IgD-negative memory B cell (primary cell): Measurements from ENCODE around the gene AMZ1. TPM values are rescaled to one million over a fixed set of nuclear protein-coding genes. Genes with fewer than 3 reads are reported as not detected.
A peak's percentile ranks its signal among the peaks of the same experiment; 100 is the strongest.
"Not testable (repeated sequence)": the region's sequence is repeated elsewhere in the genome, so short reads cannot be mapped to it uniquely, and the experiment has no call there.

Experiments
- H3K27ac Mint-ChIP-seq, 3 donors: one replicate each; pipeline ENCODE4 v1.8.0; 2020 to 2022; ENCODE audit warnings: mild to moderate bottlenecking in 3 of 3, mixed read lengths in 3 of 3, moderate library complexity in 1 of 3
- H3K27me3 Mint-ChIP-seq: one replicate; pipeline ENCODE4 v1.8.0; 2021; ENCODE audit warnings: mixed read lengths
- H3K36me3 Mint-ChIP-seq: one replicate; pipeline ENCODE4 v1.8.0; 2020; ENCODE audit warnings: mild to moderate bottlenecking, mixed read lengths
- H3K4me1 Mint-ChIP-seq, 3 donors: one replicate each; pipeline ENCODE4 v1.8.0; 2020 to 2022; ENCODE audit warnings: mixed read lengths in 3 of 3, mild to moderate bottlenecking in 1 of 3
- H3K4me3 Mint-ChIP-seq, 4 donors: one replicate each; pipeline ENCODE4 v1.8.0; 2020 to 2022; ENCODE audit warnings: mild to moderate bottlenecking in 4 of 4, mixed read lengths in 4 of 4, moderate library complexity in 3 of 4
- H3K9me3 Mint-ChIP-seq, 3 donors: one replicate each; pipeline ENCODE4 v1.8.0; 2020 to 2021; ENCODE audit warnings: mixed read lengths in 3 of 3, mild to moderate bottlenecking in 1 of 3
- polyA plus RNA-seq: library from polyadenylated mRNA; unstranded; fragments of 300-500 nt; fragmentation: Illumina TruSeq; gene quantifications from one replicate; pipeline ENCODE4 v1.2.3, GENCODE V29; 2021

Gene AMZ1
- polyA plus RNA-seq, 1 donor from 2014 or later = 1.9 TPM

DNA sequence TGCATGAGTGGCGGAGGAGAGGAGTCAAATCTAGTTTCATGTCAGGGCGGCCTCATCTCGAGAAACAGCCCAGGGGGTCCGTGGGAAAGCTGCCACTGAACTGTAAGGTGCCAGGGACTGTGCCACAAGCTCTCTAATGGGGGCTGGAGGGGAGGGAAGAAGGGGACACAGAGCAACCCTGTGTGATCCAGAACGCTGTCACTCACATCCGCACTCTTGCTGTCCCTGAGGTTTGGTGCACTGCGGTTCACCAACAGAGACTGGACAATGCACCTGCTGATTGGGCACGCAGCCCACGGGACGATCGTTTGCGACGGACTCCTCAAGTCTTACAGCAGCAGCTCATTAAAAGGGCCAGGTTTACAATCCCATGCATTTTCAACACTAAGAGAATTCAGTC lies 47.7 kb downstream of the AMZ1 start:
- H3K4me1 Mint-ChIP-seq = peaks cover 16 to 20% (median 18%) of the 10 kb centered on the region in 3 donors
- no peaks in the 10 kb centered on the region for H3K27me3 Mint-ChIP-seq
- peaks cover 6% of the 10 kb centered on the region for H3K36me3 Mint-ChIP-seq
- peak overlapping the region in 1 of 3 donors; percentile 93 for H3K27ac Mint-ChIP-seq
- no peaks in the 10 kb centered on the region for H3K9me3 Mint-ChIP-seq
- H3K4me3 Mint-ChIP-seq = no peak overlapping the region

DNA sequence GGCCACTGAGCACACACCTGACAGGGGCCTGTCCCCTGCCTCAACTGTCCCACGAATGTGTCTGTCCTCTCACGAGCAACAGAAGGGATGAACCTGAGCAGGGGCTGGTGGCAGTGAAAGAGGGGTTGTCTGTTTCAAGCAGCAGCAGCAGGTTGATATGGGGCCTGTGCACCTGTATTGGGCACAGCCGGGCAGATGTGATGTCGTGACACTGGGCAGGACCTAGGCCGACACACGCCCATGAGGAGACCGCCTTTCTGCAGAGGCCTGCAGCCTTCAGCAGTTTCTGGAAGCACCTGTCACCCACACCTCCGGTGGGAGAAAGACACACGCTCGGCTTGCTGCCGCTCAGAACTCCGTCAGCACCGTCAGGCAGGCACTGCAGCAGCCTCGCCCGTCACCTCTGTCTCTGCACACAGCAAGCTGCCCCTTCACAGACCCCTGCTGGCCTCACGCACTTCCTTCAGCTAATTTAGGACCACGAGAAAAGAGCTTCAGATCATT lies 48.5 kb downstream of the AMZ1 start:
- Mint-ChIP-seq H3K27ac (peak overlapping the region; percentile 18 to 93 (median 45)), H3K27me3 (no peaks in the 10 kb centered on the region), H3K4me3 (peak overlapping the region in 2 of 4 donors; percentile 77 to 88), H3K9me3 (no peaks in the 10 kb centered on the region), H3K36me3 (peaks cover 6% of the 10 kb centered on the region), H3K4me1 (peaks cover 18 to 20% (median 18%) of the 10 kb centered on the region in 3 donors)

DNA sequence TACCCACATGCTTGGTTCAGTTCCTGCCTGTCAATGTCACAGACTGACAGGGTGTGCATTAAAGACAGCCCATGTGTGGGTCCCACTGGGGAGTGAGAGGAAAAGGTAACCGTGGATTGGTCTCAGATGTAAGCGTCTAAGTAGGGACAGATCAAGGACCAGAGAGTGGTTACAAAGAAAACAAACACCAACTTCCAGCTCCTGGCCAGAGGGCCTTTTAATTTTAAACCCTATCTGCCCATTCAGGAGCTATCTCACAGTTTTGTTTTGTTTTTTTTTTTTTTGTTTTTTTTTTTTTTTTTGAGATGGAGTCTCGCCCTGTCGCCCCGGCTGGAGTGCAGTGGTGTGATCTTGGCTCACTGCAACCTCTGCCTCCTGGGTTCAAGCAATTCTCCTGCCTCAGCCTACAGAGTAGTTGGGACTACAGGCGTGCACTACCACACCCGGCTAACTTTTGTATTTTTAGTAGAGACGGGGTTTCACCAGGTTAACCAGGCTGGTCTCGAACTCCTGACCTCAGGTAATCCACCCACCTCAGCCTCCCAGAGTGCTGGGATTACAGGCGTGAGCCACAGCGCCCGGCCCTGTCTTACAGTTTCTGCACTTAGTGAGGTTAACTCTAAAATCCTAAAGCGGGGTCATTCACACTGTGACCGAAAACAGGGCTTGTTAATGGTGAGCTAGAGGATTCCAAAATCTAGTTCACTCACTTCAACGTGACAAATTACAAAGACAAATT lies 49.2 kb downstream of the AMZ1 start:
- not testable (repeated sequence) for H3K9me3 Mint-ChIP-seq, H3K36me3 Mint-ChIP-seq, H3K27me3 Mint-ChIP-seq
- peak overlapping the region in 1 of 3 donors; percentile 93 for H3K27ac Mint-ChIP-seq
- peaks cover 21 to 22% (median 21%) of the 10 kb centered on the region in 3 donors for H3K4me1 Mint-ChIP-seq
- H3K4me3 Mint-ChIP-seq = peak overlapping the region in 1 of 4 donors; percentile 88

DNA sequence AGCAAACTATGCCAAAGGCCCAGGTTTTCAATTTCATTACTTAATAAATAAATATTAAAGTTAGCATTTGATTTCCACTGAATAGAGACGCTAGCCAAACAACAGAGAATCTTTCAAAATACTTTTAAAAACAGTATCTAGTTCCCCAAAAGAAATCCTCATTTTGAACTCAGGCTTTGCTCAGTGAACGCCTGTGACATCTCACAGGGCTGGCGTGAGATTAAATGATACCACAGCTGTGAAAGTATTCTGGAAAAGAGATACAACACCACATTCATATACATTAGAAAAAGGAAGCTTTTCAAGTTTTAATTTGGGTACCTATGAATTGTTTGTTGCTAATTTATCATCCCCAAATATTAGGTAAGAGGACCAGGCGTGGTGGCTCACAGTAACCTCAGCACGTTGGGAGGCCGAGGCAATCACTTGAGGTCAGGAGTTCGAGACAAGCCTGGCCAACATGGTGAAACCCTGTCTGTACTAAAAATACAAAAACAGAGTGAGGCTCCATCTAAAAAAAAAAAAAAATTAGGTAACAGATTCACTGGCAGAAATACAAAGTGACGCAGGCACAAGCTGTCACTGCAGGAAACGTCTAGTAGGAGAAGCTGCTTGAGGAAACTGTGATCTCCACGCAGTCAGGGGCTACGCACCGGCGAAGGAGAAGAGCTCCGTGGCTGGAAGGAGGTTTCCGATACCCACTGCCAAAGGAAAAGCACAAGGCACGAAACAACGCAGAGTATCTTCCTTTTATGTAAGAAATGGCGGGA lies 50.0 kb downstream of the AMZ1 start:
- peak overlapping the region in 2 of 4 donors; percentile 17 to 69 for H3K4me3 Mint-ChIP-seq
- no peaks in the 10 kb centered on the region for H3K27me3 Mint-ChIP-seq
- no peaks in the 10 kb centered on the region for H3K9me3 Mint-ChIP-seq
- H3K4me1 Mint-ChIP-seq = peaks cover 21 to 28% (median 27%) of the 10 kb centered on the region in 3 donors
- peak overlapping the region in 2 of 3 donors; percentile 40 to 90 for H3K27ac Mint-ChIP-seq
- H3K36me3 Mint-ChIP-seq = peaks cover 4% of the 10 kb centered on the region

DNA sequence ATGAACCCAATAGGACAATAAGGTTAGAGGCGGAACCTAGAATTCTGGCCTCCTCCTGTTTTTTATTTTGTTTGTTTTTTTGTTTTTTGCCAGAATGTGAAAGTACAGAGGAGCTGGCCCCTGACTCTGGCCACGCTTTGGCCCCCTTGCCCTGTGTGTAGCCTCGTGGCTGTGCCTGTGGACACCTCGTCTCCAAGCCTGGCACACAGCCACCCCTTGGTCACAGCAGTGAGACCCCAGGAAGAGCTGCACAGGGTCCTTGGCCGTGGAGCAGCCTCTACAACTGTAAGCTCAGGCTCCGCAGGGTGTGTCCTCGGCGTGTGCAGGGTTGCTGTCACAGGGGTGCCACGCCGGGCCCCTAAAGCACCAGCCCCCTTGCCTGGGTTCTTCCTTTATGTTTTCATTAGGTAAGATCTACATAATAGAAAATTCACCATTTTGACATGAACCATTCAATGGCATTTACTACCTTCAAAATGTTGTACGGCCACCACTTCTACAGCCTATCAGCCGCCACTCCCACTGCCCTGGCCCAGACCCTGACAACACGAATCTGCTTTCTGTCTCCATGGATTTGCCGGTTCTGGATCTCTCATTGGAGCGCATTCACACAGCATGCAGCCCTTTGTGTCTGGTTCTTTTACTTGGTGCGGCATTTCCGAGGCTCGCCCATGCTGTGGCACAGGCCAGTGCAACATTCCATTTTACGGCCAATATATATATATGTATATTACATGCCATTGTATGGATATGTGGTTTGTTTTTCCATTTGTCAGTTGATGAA lies 51.0 kb downstream of the AMZ1 start:
- H3K9me3 Mint-ChIP-seq = no peaks in the 10 kb centered on the region
- peak overlapping the region in 1 of 3 donors; percentile 90 for H3K27ac Mint-ChIP-seq
- H3K36me3 Mint-ChIP-seq = peaks cover 4% of the 10 kb centered on the region
- H3K27me3 Mint-ChIP-seq = no peaks in the 10 kb centered on the region
- H3K4me1 Mint-ChIP-seq = peaks cover 15 to 27% (median 24%) of the 10 kb centered on the region in 3 donors
- H3K4me3 Mint-ChIP-seq = peak overlapping the region in 1 of 4 donors; percentile 3

DNA sequence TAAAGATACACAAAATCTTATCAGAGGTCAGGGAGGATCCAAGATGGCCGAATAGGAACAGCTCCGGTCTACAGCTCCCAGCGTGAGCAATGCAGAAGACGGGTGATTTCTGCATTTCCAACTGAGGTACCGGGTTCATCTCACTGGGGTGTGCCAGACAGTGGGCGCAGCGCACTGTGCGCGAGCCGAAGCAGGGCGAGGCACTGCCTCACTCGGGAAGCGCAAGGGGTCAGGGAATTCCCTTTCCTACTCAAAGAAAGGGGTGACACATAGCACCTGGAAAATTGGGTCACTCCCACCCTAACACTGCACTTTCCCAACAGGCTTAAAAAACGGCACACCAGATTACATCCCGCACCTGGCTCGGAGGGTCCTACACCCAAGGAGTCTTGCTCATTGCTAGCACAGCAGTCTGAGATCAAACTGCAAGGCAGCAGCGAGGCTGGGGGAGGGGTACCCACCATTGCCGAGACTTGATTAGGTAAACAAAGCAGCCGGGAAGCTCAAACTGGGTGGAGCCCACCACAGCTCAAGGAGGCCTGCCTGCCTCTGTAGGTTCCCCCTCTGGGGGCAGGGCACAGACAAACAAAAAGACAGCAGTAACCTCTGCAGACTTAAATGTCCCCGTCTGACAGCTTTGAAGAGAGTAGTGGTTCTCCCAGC lies 55.7 kb downstream of the AMZ1 start:
- not testable (repeated sequence) for H3K9me3 Mint-ChIP-seq, H3K36me3 Mint-ChIP-seq, H3K27ac Mint-ChIP-seq, H3K27me3 Mint-ChIP-seq
- Mint-ChIP-seq H3K4me3 (peak overlapping the region in 1 of 4 donors; percentile 23), H3K4me1 (peaks cover 4 to 22% (median 20%) of the 10 kb centered on the region in 3 donors)

DNA sequence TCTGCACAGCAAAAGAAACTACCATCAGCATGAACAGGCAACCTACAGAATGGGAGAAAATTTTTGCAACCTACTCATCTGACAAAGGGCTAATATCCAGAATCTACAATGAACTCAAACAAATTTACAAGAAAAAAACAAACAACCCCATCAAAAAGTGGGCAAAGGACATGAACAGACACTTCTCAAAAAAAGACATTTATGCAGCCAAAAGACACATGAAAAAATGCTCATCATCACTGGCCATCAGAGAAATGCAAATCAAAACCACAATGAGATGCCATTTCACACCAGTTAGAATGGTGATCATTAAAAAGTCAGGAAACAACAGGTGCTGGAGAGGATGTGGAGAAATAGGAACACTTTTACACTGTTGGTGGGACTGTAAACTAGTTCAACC lies 60.7 kb downstream of the AMZ1 start:
- H3K9me3 Mint-ChIP-seq, H3K27me3 Mint-ChIP-seq, H3K36me3 Mint-ChIP-seq, H3K4me3 Mint-ChIP-seq, H3K27ac Mint-ChIP-seq: not testable (repeated sequence)
- H3K4me1 Mint-ChIP-seq = peaks cover 10 to 27% (median 16%) of the 10 kb centered on the region in 3 donors

DNA sequence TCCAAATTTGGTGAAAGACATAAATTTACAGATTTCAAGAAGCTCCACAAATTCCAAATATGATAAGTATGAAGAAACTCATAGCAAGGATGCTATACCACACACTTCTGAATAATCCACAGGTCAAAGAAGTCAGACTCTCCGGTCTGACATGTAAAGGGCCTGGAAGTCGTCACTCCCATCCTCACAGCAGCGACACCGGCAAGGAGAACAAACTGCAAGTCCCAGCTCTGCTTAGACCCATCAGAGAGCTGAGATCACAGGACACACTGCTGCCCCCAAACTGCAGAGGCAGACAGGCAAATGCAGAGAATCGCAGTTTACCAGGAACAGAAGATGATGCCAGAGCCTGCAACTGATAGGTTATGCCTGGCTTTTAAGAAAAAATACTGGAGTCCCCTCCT lies 62.0 kb downstream of the AMZ1 start:
- H3K4me1 Mint-ChIP-seq = peaks cover 9 to 27% (median 14%) of the 10 kb centered on the region in 3 donors
- peaks cover 10% of the 10 kb centered on the region for H3K36me3 Mint-ChIP-seq
- H3K9me3 Mint-ChIP-seq = peaks cover 0 to 1% (median 1%) of the 10 kb centered on the region in 3 donors
- no peak overlapping the region for H3K4me3 Mint-ChIP-seq
- H3K27ac Mint-ChIP-seq = peak overlapping the region in 2 of 3 donors; percentile 46 to 87
- no peaks in the 10 kb centered on the region for H3K27me3 Mint-ChIP-seq

DNA sequence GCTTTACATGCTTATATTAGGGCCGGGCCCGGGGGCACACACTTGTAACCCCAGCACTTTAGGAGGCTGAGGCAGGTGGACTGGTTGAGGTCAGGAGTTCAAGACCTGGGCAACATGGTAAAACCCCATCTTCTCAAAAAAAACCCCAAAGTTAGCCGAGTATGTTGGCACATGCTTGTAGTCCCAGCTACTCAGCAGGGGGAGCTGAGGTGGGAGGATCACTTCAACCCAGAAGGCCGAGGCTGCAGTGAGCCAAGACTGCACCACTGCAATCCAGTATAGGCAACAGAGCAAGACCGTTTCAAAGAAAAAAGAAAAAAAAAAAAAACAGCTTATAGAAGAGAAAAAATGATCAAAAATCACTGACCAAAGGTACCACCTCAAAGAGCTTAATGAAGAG lies 63.1 kb downstream of the AMZ1 start:
- Mint-ChIP-seq H3K4me1 (peaks cover 3 to 34% (median 14%) of the 10 kb centered on the region in 3 donors), H3K9me3 (peaks cover 0 to 4% (median 0%) of the 10 kb centered on the region in 3 donors), H3K36me3 (peaks cover 13% of the 10 kb centered on the region), H3K27me3 (no peaks in the 10 kb centered on the region), H3K4me3 (peak overlapping the region in 1 of 4 donors; percentile 50), H3K27ac (no peak overlapping the region)

DNA sequence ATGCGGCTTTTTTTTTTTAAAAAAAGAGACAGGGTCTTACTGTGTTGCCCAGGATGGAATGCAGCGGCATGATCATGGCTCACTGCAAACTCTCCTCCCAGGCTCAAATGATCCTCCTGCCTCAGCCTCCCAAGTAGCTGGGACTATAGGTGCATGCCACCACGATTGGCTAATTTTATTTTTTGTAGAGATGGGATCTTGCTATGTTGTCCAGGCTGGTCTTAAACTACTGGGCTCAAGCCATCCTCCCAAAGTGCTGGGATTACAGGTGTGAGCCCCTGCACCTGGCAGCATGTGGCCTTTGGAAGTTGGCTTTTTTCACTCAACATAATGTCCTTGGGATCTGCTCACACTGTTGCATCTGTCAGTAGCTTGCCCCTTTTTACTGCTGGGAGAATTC lies 65.1 kb downstream of the AMZ1 start:
- Mint-ChIP-seq H3K36me3 (peaks cover 19% of the 10 kb centered on the region), H3K27ac (no peak overlapping the region), H3K4me1 (peaks cover 7 to 41% (median 19%) of the 10 kb centered on the region in 3 donors), H3K4me3 (no peak overlapping the region), H3K27me3 (no peaks in the 10 kb centered on the region), H3K9me3 (peaks cover 0 to 4% (median 0%) of the 10 kb centered on the region in 3 donors)

DNA sequence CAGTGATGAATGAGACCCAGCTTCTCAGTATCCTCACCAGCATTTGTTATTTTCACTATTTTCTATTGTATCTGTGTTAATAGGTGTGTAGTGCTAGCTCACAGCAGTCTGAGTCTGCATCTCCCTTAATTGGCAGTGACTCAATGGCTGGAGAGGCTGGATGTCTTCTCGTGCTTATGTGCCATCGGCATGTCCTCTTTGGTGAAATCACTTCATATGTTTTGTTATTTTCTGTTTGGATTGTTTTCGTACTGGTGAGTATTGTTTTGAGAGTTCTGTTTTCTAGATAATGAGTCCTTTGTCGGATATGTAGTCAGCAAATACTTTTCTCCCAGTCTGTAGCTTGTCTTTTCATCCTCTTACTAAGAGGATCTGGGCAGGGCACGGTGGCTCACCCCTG lies 66.1 kb downstream of the AMZ1 start:
- no peaks in the 10 kb centered on the region for H3K27me3 Mint-ChIP-seq
- no peak overlapping the region for H3K4me3 Mint-ChIP-seq
- peaks cover 14 to 46% (median 27%) of the 10 kb centered on the region in 3 donors for H3K4me1 Mint-ChIP-seq
- peaks cover 19% of the 10 kb centered on the region for H3K36me3 Mint-ChIP-seq
- peaks cover 0 to 4% (median 0%) of the 10 kb centered on the region in 3 donors for H3K9me3 Mint-ChIP-seq
- H3K27ac Mint-ChIP-seq = no peak overlapping the region

DNA sequence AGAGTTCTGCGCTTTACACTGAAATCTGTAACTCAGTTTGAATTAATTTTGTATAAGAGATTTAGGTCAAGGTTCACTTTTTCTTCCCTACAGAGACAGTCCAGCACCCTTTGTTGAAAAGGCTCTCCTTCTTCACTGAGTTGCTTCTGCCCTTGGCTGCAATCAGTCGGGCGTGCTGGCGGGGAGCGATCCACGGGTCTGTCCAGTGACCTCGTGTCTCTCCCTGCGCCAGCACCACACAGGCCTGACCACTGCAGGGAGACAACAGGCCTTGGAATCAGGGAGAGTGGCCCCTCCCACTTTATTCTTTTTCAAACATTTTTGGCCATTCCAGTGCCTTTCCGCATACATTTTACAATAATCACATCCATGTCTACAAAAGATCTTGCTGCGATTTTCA lies 66.9 kb downstream of the AMZ1 start:
- H3K27ac Mint-ChIP-seq = peak overlapping the region in 1 of 3 donors; percentile 5
- H3K9me3 Mint-ChIP-seq = peaks cover 0 to 4% (median 0%) of the 10 kb centered on the region in 3 donors
- no peaks in the 10 kb centered on the region for H3K27me3 Mint-ChIP-seq
- H3K36me3 Mint-ChIP-seq = peaks cover 19% of the 10 kb centered on the region
- H3K4me1 Mint-ChIP-seq = peaks cover 18 to 42% (median 32%) of the 10 kb centered on the region in 3 donors
- H3K4me3 Mint-ChIP-seq = no peak overlapping the region

DNA sequence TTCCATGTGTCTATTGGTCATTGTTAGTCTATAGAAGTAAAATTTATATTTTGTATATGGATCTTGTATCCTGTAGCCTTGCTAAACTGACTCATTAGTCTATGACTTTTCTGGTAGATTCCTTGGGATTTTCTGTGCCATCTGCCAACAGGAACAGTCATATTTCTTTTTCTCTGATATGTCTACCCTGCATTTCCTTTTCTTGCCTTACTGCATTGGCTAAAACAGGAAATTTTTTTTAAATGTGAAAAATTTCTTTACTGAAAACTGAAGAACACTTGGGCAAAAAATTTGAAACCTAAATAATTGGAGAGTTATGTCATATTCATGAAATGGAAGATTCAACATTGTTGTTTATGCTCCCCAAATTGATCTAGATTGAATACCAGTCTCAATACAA lies 67.5 kb downstream of the AMZ1 start:
- H3K36me3 Mint-ChIP-seq = peaks cover 19% of the 10 kb centered on the region
- H3K27ac Mint-ChIP-seq = no peak overlapping the region
- H3K9me3 Mint-ChIP-seq = peaks cover 0 to 4% (median 0%) of the 10 kb centered on the region in 3 donors
- peaks cover 23 to 40% (median 36%) of the 10 kb centered on the region in 3 donors for H3K4me1 Mint-ChIP-seq
- H3K27me3 Mint-ChIP-seq = no peaks in the 10 kb centered on the region
- no peak overlapping the region for H3K4me3 Mint-ChIP-seq

DNA sequence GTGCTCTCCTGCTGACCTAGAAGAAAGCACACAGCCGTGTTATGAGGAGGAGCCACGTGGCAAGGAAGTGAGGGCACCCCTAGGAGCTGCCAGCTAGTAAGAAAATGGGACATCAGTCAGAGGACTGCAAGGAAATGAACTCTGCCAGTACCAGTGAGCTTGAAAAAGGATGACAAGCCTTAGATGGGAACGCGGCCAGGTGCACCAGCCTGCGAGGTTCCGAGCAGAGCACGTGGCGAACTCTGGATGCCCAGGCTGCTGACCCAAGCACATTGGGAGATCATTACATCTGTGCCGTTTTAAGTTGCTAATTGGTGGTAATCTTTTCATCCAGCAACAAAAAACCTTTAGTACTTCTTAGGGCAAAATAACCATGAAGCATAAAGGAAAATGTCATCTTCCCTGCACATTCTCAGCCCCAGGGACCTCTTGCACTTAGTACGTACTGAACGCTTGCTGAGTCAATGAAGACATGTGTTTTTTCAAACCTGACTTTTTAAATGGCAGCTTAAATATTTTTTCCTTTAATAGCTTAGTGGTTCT lies 69.4 kb downstream of the AMZ1 start:
- Mint-ChIP-seq H3K27me3 (no peaks in the 10 kb centered on the region), H3K27ac (no peak overlapping the region), H3K9me3 (peaks cover 0 to 4% (median 0%) of the 10 kb centered on the region in 3 donors), H3K36me3 (peaks cover 16% of the 10 kb centered on the region), H3K4me1 (peaks cover 22 to 31% (median 29%) of the 10 kb centered on the region in 3 donors), H3K4me3 (no peak overlapping the region)
